Breast epithelium (tissue), 3 donors: ENCODE results near the gene LDAF1.

Experiments
- POLR2A ChIP-seq: fragments of 450-650 bp; IDR thresholded peaks from one replicate; pipeline ENCODE4 v1.6.1; 2016; ENCODE audit warnings: antibody characterized with exemption, mild to moderate bottlenecking, moderate library complexity
- POLR2AphosphoS5 ChIP-seq, 3 donors: sonication (generic); formaldehyde crosslinking; IDR thresholded peaks; one replicate each; pipeline ENCODE4 v1.6.1; 2017; ENCODE audit warnings: antibody characterized with exemption in 3 of 3
- TF ChIP-seq, protein P1 (sequence below), 3 donors: fragments of 450-650 bp; IDR thresholded peaks; one replicate each; pipeline ENCODE4 v1.5.1; 2016 to 2017; ENCODE audit warnings: antibody characterized with exemption in 3 of 3, mild to moderate bottlenecking in 3 of 3, moderate library complexity in 3 of 3

DNA sequence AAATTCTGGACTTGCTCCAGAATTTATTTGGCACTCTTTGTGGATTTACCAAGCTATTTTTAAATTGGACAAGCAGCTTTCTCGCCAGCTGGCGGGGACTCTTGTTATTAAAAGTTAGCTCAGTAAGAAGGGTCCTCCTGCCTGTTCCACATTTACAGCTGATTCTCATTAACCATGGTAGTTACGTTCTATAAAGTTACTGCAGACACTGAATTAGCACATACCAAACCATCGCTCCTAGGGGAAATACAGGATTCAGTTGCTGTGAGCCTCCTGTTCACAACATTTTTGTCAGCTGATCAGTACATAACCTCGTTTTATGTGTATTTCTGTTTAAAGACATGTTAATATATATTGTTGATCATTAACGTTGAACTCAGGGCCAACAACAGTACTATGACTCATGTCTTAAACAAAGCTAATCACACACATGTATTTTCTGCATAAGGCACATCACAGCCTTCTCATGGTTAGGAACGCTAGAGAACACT, 4.2 kb downstream of the LDAF1 start:
- TF ChIP-seq, protein P1, sequence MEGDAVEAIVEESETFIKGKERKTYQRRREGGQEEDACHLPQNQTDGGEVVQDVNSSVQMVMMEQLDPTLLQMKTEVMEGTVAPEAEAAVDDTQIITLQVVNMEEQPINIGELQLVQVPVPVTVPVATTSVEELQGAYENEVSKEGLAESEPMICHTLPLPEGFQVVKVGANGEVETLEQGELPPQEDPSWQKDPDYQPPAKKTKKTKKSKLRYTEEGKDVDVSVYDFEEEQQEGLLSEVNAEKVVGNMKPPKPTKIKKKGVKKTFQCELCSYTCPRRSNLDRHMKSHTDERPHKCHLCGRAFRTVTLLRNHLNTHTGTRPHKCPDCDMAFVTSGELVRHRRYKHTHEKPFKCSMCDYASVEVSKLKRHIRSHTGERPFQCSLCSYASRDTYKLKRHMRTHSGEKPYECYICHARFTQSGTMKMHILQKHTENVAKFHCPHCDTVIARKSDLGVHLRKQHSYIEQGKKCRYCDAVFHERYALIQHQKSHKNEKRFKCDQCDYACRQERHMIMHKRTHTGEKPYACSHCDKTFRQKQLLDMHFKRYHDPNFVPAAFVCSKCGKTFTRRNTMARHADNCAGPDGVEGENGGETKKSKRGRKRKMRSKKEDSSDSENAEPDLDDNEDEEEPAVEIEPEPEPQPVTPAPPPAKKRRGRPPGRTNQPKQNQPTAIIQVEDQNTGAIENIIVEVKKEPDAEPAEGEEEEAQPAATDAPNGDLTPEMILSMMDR (IDR thresholded peaks at IDR 0.05): no peak
- TF ChIP-seq POLR2A (no peak), POLR2AphosphoS5 (IDR thresholded peaks at IDR 0.05) (no peak)
